CD14-positive monocyte (primary cell): Measurements from ENCODE around the gene PELI1. TPM values are rescaled to one million over a fixed set of nuclear protein-coding genes. Genes with fewer than 3 reads are reported as not detected.

Source experiments
- DNase-seq, 3 donors: peaks; one replicate each; pipeline ENCODE4 v3.0.0-alpha.2; 2011 to 2022
- H2AFZ ChIP-seq: 2 replicates; pipeline ENCODE4 v1.6.0; 2012; ENCODE audit warnings: mild to moderate bottlenecking, low read depth, low read length, inconsistent platforms; ENCODE audit not compliant: insufficient read depth, poor library complexity, severe bottlenecking
- H3K27ac ChIP-seq, 2 donors: 1 replicate in 1 of 2; 2 replicates in 1 of 2; pipeline ENCODE4 v1.5.1; 2012 to 2013; ENCODE audit warnings: low read length in 2 of 2, control low read depth in 1 of 2, inconsistent platforms in 1 of 2, low read depth in 1 of 2, mild to moderate bottlenecking in 1 of 2
- H3K27me3 ChIP-seq, 2 donors: one replicate each; pipeline versions ENCODE4 v1.6.0 to v1.6.1; 2011 to 2013; ENCODE audit warnings: low read length in 2 of 2; ENCODE audit not compliant: control insufficient read depth in 2 of 2, insufficient read depth in 2 of 2
- H3K36me3 ChIP-seq, 2 donors: replicated peaks in 1 of 2; 1 replicate in 1 of 2; 2 replicates in 1 of 2; pipeline versions ENCODE4 v1.5.1 to v1.6.1; 2012 to 2013; ENCODE audit warnings: low read length in 2 of 2, control low read depth in 1 of 2, inconsistent platforms in 1 of 2, mild to moderate bottlenecking in 1 of 2; ENCODE audit not compliant: insufficient read depth in 2 of 2, control insufficient read depth in 1 of 2
- H3K4me1 ChIP-seq, 2 donors: 1 replicate in 1 of 2; 2 replicates in 1 of 2; pipeline versions ENCODE4 v1.5.1 to v1.6.1; 2012 to 2013; ENCODE audit warnings: low read length in 2 of 2, control low read depth in 1 of 2, inconsistent platforms in 1 of 2, mild to moderate bottlenecking in 1 of 2, moderate library complexity in 1 of 2; ENCODE audit not compliant: insufficient read depth in 2 of 2, control insufficient read depth in 1 of 2
- H3K4me2 ChIP-seq: replicated peaks from 2 replicates; pipeline ENCODE3; 2012; ENCODE audit warnings: low read length, moderate library complexity, mild to moderate bottlenecking; ENCODE audit not compliant: poor library complexity, severe bottlenecking; ENCODE audit errors: extremely low read depth
- H3K4me3 ChIP-seq, 3 experiments: fragments of 200-600 bp in 1 of 3; sonication (generic) in 1 of 3; replicated peaks in 1 of 3; 1 replicate in 2 of 3; 2 replicates in 1 of 3; pipeline ENCODE4 v1.5.1; 2011 to 2013; ENCODE audit warnings: low read length in 3 of 3, mild to moderate bottlenecking in 3 of 3, control low read depth in 2 of 3, low read depth in 2 of 3, inconsistent platforms in 1 of 3, moderate library complexity in 1 of 3
- H3K79me2 ChIP-seq: 2 replicates; pipeline ENCODE4 v1.6.0; 2012; ENCODE audit warnings: mild to moderate bottlenecking, control low read depth, inconsistent platforms, low read length, moderate library complexity; ENCODE audit not compliant: insufficient read depth
- H3K9ac ChIP-seq: 2 replicates; pipeline ENCODE4 v1.6.0; 2017; ENCODE audit warnings: low read length, mild to moderate bottlenecking; ENCODE audit not compliant: insufficient read depth, poor library complexity, severe bottlenecking
- H3K9me3 ChIP-seq, 2 donors: replicated peaks in 1 of 2; 1 replicate in 1 of 2; 2 replicates in 1 of 2; pipeline versions ENCODE4 v1.5.1 to v1.6.1; 2012 to 2013; ENCODE audit warnings: low read length in 2 of 2, control low read depth in 1 of 2; ENCODE audit not compliant: control insufficient read depth in 1 of 2, insufficient read depth in 1 of 2
- H4K20me1 ChIP-seq: 2 replicates; pipeline ENCODE4 v1.6.0; 2012; ENCODE audit warnings: mild to moderate bottlenecking, low read length, control low read depth, moderate library complexity; ENCODE audit not compliant: insufficient read depth
- H3K27ac Mint-ChIP-seq, 7 donors: one replicate each; pipeline ENCODE4 v1.8.0; 2020; ENCODE audit warnings: mild to moderate bottlenecking in 7 of 7, mixed read lengths in 7 of 7, moderate library complexity in 6 of 7, inconsistent platforms in 2 of 7
- H3K27me3 Mint-ChIP-seq, 3 donors: one replicate each; pipeline ENCODE4 v1.8.0; 2021 to 2022; ENCODE audit warnings: low read depth in 3 of 3, mild to moderate bottlenecking in 3 of 3, mixed read lengths in 3 of 3, moderate library complexity in 3 of 3, inconsistent platforms in 1 of 3
- H3K36me3 Mint-ChIP-seq, 2 donors: one replicate each; pipeline ENCODE4 v1.8.0; 2020; ENCODE audit warnings: mixed read lengths in 2 of 2, inconsistent platforms in 1 of 2, mild to moderate bottlenecking in 1 of 2
- H3K4me1 Mint-ChIP-seq: one replicate; pipeline ENCODE4 v1.8.0; 2020; ENCODE audit warnings: mild to moderate bottlenecking, mixed read lengths
- H3K4me3 Mint-ChIP-seq, 2 donors: one replicate each; pipeline ENCODE4 v1.8.0; 2020; ENCODE audit warnings: mild to moderate bottlenecking in 2 of 2, mixed read lengths in 2 of 2, moderate library complexity in 1 of 2
- H3K9me3 Mint-ChIP-seq, 7 donors: one replicate each; pipeline ENCODE4 v1.8.0; 2020 to 2022; ENCODE audit warnings: mixed read lengths in 7 of 7, mild to moderate bottlenecking in 6 of 7, moderate library complexity in 6 of 7, inconsistent platforms in 2 of 7
- CTCF ChIP-seq: fragments of 200-600 bp; IDR thresholded peaks from one replicate; pipeline ENCODE4 v1.8.0; 2022; ENCODE audit warnings: antibody characterized with exemption, mild to moderate bottlenecking
- WGBS: methylation state at CpG from one replicate; pipeline ENCODE4 v1.1.5; 2013; ENCODE audit warnings: missing lambda C conversion rate; ENCODE audit not compliant: insufficient coverage; 5-methylcytosine and 5-hydroxymethylcytosine counted together
- intact Hi-C, 2 donors: fragments of 100-400 bp; cut with micrococcal nuclease; formaldehyde crosslinking; loops; one replicate each; pipeline versions ENCODE4 v1.15.0 to v1.15.1; 2023
- polyA plus RNA-seq, 3 donors: library from polyadenylated mRNA; depleted of rRNA in 1 of 3; unstranded in 2 of 3; stranded (reverse) in 1 of 3; fragments of 300-500 nt in 2 of 3; fragments of >200 nt in 1 of 3; fragmentation: Illumina TruSeq in 2 of 3; gene quantifications; 1 replicate in 2 of 3; 2 replicates in 1 of 3; pipeline ENCODE4 v1.2.3, GENCODE V29; 2012 to 2021

The PELI1 gene
- polyA plus RNA-seq, 3 donors: 44.7 to 106 (median 53.6) TPM

DNA sequence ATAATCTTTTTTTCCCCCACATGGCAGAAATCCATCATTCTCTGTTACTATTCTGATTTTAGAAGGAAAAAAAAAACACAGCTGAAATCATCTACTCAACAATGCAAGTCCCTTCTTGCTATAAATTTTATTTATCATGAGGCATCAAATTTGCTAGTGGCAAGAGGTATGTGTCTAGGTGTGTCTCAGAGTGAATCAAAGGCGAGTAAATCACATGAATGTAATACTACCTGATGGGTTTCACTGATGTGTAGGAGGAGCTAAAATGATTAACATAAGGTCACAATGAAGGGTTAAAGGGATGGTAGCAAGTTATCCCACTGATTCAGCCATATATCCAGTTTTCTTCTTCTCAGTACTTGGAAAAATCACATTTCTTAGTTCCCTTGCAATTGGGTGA, 24.5 kb upstream of the PELI1 start:
- H3K4me2 ChIP-seq: no peak overlapping the region
- H3K9ac ChIP-seq: no peak overlapping the region
- intact Hi-C loops: no loop called here
- no peak overlapping the region for H3K4me3 ChIP-seq
- no peaks in the 10 kb centered on the region for H3K9me3 ChIP-seq
- H3K9me3 Mint-ChIP-seq: no peaks in the 10 kb centered on the region
- no peak overlapping the region for H2AFZ ChIP-seq
- H3K4me3 Mint-ChIP-seq: no peak overlapping the region
- H3K27ac Mint-ChIP-seq: no peak overlapping the region
- H3K79me2 ChIP-seq: no peaks in the 10 kb centered on the region
- H3K36me3 ChIP-seq: no peaks in the 10 kb centered on the region
- no peak for TF ChIP-seq CTCF
- no peaks in the 10 kb centered on the region for H4K20me1 ChIP-seq
- no peaks in the 10 kb centered on the region for H3K27me3 ChIP-seq
- no peak for DNase-seq
- no peaks in the 10 kb centered on the region for H3K4me1 ChIP-seq
- H3K4me1 Mint-ChIP-seq: peaks cover 3% of the 10 kb centered on the region
- peaks cover 0 to 3% (median 0%) of the 10 kb centered on the region in 3 donors for H3K27me3 Mint-ChIP-seq
- H3K36me3 Mint-ChIP-seq: no peaks in the 10 kb centered on the region
- no CpG with 5 or more reads among the region's 1 CpG for WGBS
- H3K27ac ChIP-seq: no peak overlapping the region

DNA sequence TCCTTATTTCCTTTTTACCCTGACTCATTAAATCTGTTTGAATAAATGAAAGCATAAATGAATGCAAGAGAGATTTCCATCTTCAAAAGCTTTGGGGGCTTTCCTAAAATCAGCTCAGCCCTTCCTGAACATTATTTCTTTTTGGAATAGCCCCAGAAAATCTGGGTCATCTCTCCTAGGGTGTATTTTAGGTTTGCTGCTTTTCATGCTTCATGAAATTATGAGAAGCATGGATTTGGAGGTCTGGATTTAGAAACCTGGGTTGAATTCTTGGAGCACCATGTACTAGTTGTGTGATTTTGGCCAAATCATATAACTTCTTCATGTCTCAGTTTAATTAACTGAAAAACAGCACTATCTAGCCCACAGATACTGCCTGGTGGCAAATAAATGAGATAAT, 24.0 kb upstream of the PELI1 start:
- Histone ChIP-seq H3K4me2 (no peak overlapping the region), H3K79me2 (no peaks in the 10 kb centered on the region), H3K27me3 (no peaks in the 10 kb centered on the region), H3K4me1 (no peaks in the 10 kb centered on the region), H3K4me3 (no peak overlapping the region), H3K36me3 (no peaks in the 10 kb centered on the region), H2AFZ (no peak overlapping the region), H4K20me1 (no peaks in the 10 kb centered on the region), H3K9ac (no peak overlapping the region), H3K27ac (no peak overlapping the region), H3K9me3 (no peaks in the 10 kb centered on the region)
- Mint-ChIP-seq H3K27ac (no peak overlapping the region), H3K4me3 (no peak overlapping the region), H3K27me3 (peaks cover 0 to 3% (median 0%) of the 10 kb centered on the region in 3 donors), H3K9me3 (no peaks in the 10 kb centered on the region), H3K36me3 (no peaks in the 10 kb centered on the region), H3K4me1 (peaks cover 3% of the 10 kb centered on the region)
- intact Hi-C loops: no loop called here
- no peak for DNase-seq
- TF ChIP-seq CTCF: no peak
